Activated CD4-positive, alpha-beta T cell treated with anti-CD3 and anti-CD28 coated beads for 36 hours (primary cell): ENCODE data around the gene CEMIP. TPM values are rescaled to one million over a fixed set of nuclear protein-coding genes. Genes with fewer than 3 reads are reported as not detected.

Experiments
- ATAC-seq: fragments of 200-7000 bp; cut with Tn5 transposase; one replicate; pipeline ENCODE4 v1.10.0; 2021; ENCODE audit warnings: mild to moderate bottlenecking, moderate library complexity
- CTCF ChIA-PET: fragments of 350-600 bp; sonication (Branson Sonifier 250); formaldehyde crosslinking; loops from one replicate; lab custom pipeline; 2021; ENCODE audit warnings: antibody characterized with exemption; lab: Charles Lee
- POLR2A ChIA-PET: fragments of 350-600 bp; sonication (Branson Sonifier 250); formaldehyde crosslinking; loops from one replicate; lab custom pipeline; 2021; ENCODE audit warnings: antibody characterized with exemption, inconsistent platforms; lab: Charles Lee
- DNase-seq: peaks from one replicate; pipeline ENCODE4 v3.0.0-alpha.2; 2020
- H3K27ac Mint-ChIP-seq: one replicate; pipeline ENCODE4 v1.8.0; 2021; ENCODE audit warnings: mixed read lengths
- H3K27me3 Mint-ChIP-seq: one replicate; pipeline ENCODE4 v1.8.0; 2021; ENCODE audit warnings: mixed read lengths
- H3K36me3 Mint-ChIP-seq: one replicate; pipeline ENCODE4 v1.8.0; 2021; ENCODE audit warnings: low read depth, mixed read lengths
- H3K4me1 Mint-ChIP-seq: one replicate; pipeline ENCODE4 v1.8.0; 2021; ENCODE audit warnings: mixed read lengths
- H3K4me3 Mint-ChIP-seq: one replicate; pipeline ENCODE4 v1.8.0; 2021; ENCODE audit warnings: mild to moderate bottlenecking, moderate library complexity, mixed read lengths
- H3K9me3 Mint-ChIP-seq: one replicate; pipeline ENCODE4 v1.8.0; 2021; ENCODE audit warnings: low read depth, mixed read lengths
- intact Hi-C, 2 experiments: fragments of 100-400 bp; cut with DNase I in 1 of 2; cut with micrococcal nuclease in 1 of 2; formaldehyde crosslinking; loops; one replicate each; pipeline versions ENCODE4 v1.14.2 to v1.15.1; 2022 to 2024; cut with DNase I, micrococcal nuclease
- total RNA-seq, 2 experiments: library from RNA; stranded (reverse); gene quantifications; one replicate each; pipeline ENCODE4 v1.2.3, GENCODE V29; 2021

The CEMIP gene
- total RNA-seq, 2 experiments from 2014 or later, result 0.04 TPM; not detected in 1

- DNase-seq (no peak), ATAC-seq (no peak)
- POLR2A ChIA-PET, result no interaction called here
- peaks cover 9% of the 10 kb centered on the region for H3K27me3 Mint-ChIP-seq
- H3K4me1 Mint-ChIP-seq, result no peaks in the 10 kb centered on the region
- H3K36me3 Mint-ChIP-seq, result no peaks in the 10 kb centered on the region
- CTCF ChIA-PET, result interaction anchor here (0.9 kb wide), 1 partner anchor 61 kb away, joined by 3 read pairs; no protein-coding TSS in a partner anchor
- intact Hi-C loops, result no loop called here
- no peak overlapping the region for H3K27ac Mint-ChIP-seq
- no peaks in the 10 kb centered on the region for H3K9me3 Mint-ChIP-seq
- H3K4me3 Mint-ChIP-seq, result no peak overlapping the region
Measured at GRCh38 chr15:80811781-80812315, 32.7 kb downstream of the CEMIP start.

DNA sequence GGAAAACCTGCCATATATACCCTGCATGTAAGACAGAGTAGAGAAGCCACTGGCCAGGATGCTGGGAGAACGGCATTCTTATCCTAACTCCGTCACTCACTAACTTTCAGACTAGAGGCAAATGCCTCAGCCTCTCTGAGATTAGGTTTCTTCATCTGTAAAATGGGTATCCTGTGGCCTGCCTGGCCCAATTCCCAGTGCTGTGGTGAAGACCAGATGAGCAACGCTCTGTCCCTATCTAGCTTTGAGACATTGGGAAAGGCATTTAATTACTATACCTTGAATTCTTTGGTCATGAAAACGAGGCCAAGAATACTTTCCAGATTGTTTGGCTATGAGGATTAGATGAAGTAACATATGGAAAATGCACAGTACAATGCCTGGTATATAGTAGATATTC lies 35.9 kb downstream of the CEMIP start:
- Mint-ChIP-seq H3K4me1 (no peaks in the 10 kb centered on the region), H3K27me3 (peaks cover 20% of the 10 kb centered on the region), H3K4me3 (no peak overlapping the region), H3K9me3 (no peaks in the 10 kb centered on the region), H3K36me3 (no peaks in the 10 kb centered on the region), H3K27ac (no peak overlapping the region)
- ChIA-PET POLR2A (no interaction called here), CTCF (interaction anchor here (0.6 kb wide), 1 partner anchor 396 kb away, joined by 3 read pairs; no protein-coding TSS in a partner anchor)
- intact Hi-C loops, result no loop called here
- DNase-seq (no peak), ATAC-seq (no peak)

GRCh38 chr15:80816049-80816653 lies 37.0 kb downstream of the CEMIP start:
- no peak for DNase-seq
- no peak overlapping the region for H3K27ac Mint-ChIP-seq
- H3K36me3 Mint-ChIP-seq, result no peaks in the 10 kb centered on the region
- no peaks in the 10 kb centered on the region for H3K9me3 Mint-ChIP-seq
- H3K27me3 Mint-ChIP-seq, result peaks cover 16% of the 10 kb centered on the region
- ChIA-PET CTCF (no interaction called here), POLR2A (interaction anchor here (0.6 kb wide), 1 partner anchor 166 kb away, joined by 3 read pairs; no protein-coding TSS in a partner anchor)
- ATAC-seq, result no peak
- intact Hi-C loops, result no loop called here
- no peaks in the 10 kb centered on the region for H3K4me1 Mint-ChIP-seq
- H3K4me3 Mint-ChIP-seq, result no peak overlapping the region

GRCh38 chr15:80816936-80817335 lies 37.8 kb downstream of the CEMIP start:
- Mint-ChIP-seq H3K36me3 (no peaks in the 10 kb centered on the region), H3K4me3 (no peak overlapping the region)
- CTCF ChIA-PET, result interaction anchor here (1.1 kb wide), 1 partner anchor 11 kb away, joined by 5 read pairs; no protein-coding TSS in a partner anchor

GRCh38 chr15:80817901-80818300 lies 38.7 kb downstream of the CEMIP start:
- ATAC-seq, result no peak
- H3K27me3 Mint-ChIP-seq, result peaks cover 16% of the 10 kb centered on the region
- ChIA-PET POLR2A (no interaction called here), CTCF (interaction anchor here (1.0 to 1.1 kb wide), 2 partner anchors 12 to 15 kb away, joined by 3 to 5 read pairs; no protein-coding TSS in a partner anchor)
- no peak overlapping the region for H3K27ac Mint-ChIP-seq
- intact Hi-C loops, result no loop called here
- no peak overlapping the region for H3K4me3 Mint-ChIP-seq
- no peak for DNase-seq
- no peaks in the 10 kb centered on the region for H3K36me3 Mint-ChIP-seq
- H3K4me1 Mint-ChIP-seq, result no peaks in the 10 kb centered on the region
- H3K9me3 Mint-ChIP-seq, result no peaks in the 10 kb centered on the region

More at GRCh38 chr15:80816936-80817335, 37.8 kb downstream of the CEMIP start:
- Mint-ChIP-seq H3K4me1 (no peaks in the 10 kb centered on the region), H3K27me3 (peaks cover 16% of the 10 kb centered on the region), H3K27ac (no peak overlapping the region), H3K9me3 (no peaks in the 10 kb centered on the region)
- DNase-seq (no peak), ATAC-seq (no peak)
- POLR2A ChIA-PET, result no interaction called here
- intact Hi-C loops, result no loop called here

- CTCF ChIA-PET, result no interaction called here
- H3K4me3 Mint-ChIP-seq, result no peak overlapping the region
- no peaks in the 10 kb centered on the region for H3K4me1 Mint-ChIP-seq
- POLR2A ChIA-PET, result interaction anchor here (0.6 kb wide), 1 partner anchor 30 kb away, joined by 3 read pairs; no protein-coding TSS in a partner anchor
- peaks cover 16% of the 10 kb centered on the region for H3K27me3 Mint-ChIP-seq
- ATAC-seq (no peak), DNase-seq (no peak)
- intact Hi-C loops, result no loop called here
- H3K9me3 Mint-ChIP-seq, result no peaks in the 10 kb centered on the region
- no peak overlapping the region for H3K27ac Mint-ChIP-seq
- no peaks in the 10 kb centered on the region for H3K36me3 Mint-ChIP-seq
Measured at GRCh38 chr15:80819001-80819400, 39.8 kb downstream of the CEMIP start.

DNA sequence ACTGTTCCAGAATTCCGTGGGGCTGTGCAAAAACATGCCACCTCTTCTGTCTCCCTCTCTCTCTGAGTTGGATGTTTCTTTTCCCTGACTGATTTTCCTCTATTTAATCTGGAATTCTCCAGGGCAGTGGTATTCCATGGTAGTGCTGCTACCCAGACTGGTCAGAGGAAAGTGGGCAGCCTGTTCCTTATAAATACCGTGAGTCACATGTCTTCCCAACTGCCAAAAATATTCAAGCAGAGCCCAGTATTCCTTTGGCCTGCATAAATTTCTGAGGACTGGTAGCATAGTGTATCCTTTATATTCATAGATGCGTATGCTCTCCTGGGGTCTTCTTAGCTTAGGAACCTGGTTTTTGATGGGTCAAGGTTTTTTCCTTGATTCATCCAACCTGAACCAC lies 40.9 kb downstream of the CEMIP start:
- ChIA-PET CTCF (no interaction called here), POLR2A (no interaction called here)
- H3K4me3 Mint-ChIP-seq, result no peak overlapping the region
- ATAC-seq, result no peak
- H3K27ac Mint-ChIP-seq, result no peak overlapping the region
- H3K9me3 Mint-ChIP-seq, result no peaks in the 10 kb centered on the region
- intact Hi-C loops, result no loop called here
- no peaks in the 10 kb centered on the region for H3K36me3 Mint-ChIP-seq
- H3K27me3 Mint-ChIP-seq, result peaks cover 16% of the 10 kb centered on the region
- H3K4me1 Mint-ChIP-seq, result no peaks in the 10 kb centered on the region
- no peak for DNase-seq

DNA sequence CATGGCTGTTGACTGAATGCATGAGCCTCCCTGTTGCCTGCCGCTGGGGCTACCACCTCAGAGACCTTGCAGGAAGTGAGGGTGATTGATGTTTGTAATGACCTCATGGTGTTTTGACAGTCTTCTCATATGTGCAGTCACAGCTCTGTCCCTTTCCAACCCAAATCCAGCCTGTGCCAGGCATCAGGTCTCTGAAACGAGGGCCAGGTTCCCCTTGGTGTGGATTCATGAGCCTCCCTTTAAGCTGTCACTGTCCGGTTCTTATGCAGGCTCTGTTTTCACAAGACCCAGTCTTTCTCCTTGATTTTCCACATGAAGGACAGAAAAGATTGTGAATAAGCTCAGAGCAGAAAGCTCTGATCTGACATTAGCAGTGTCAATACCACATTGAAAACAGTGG lies 43.1 kb downstream of the CEMIP start:
- ChIA-PET POLR2A (interaction anchor here (0.6 kb wide), 1 partner anchor 161 kb away, joined by 6 read pairs; no protein-coding TSS in a partner anchor), CTCF (interaction anchor here (0.7 kb wide), 1 partner anchor 369 kb away, joined by 5 read pairs; no protein-coding TSS in a partner anchor)
- intact Hi-C loops, result no loop called here

DNA sequence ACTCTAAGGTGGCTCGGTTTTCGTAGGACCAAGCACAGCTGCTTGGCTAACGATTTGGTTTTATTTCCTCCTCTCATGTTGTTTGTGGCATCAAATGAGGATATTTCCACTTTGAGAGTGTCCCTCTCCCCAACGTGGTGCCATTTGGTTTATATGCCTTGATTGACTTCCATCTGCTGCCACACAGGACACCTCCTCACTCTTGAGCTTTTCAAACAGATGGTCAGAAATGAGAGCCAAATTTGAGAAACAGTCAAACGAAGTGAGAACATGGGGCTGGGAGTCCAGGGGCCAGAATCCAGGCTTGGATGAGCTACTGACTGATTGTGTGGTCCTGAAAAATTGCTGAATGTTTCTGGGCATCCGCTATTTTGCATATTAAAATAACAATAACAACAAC lies 43.5 kb downstream of the CEMIP start:
- ATAC-seq (no peak), DNase-seq (no peak)
- POLR2A ChIA-PET, result interaction anchor here (0.6 kb wide), 1 partner anchor 161 kb away, joined by 6 read pairs; no protein-coding TSS in a partner anchor
- no peaks in the 10 kb centered on the region for H3K36me3 Mint-ChIP-seq
- H3K27ac Mint-ChIP-seq, result no peak overlapping the region
- no peak overlapping the region for H3K4me3 Mint-ChIP-seq
- intact Hi-C loops, result no loop called here
- peaks cover 9% of the 10 kb centered on the region for H3K27me3 Mint-ChIP-seq
- CTCF ChIA-PET, result interaction anchor here (0.7 kb wide), 1 partner anchor 369 kb away, joined by 5 read pairs; no protein-coding TSS in a partner anchor
- H3K4me1 Mint-ChIP-seq, result no peaks in the 10 kb centered on the region
- H3K9me3 Mint-ChIP-seq, result no peaks in the 10 kb centered on the region

More for the DNA sequence above, 43.1 kb downstream of the CEMIP start:
- no peak overlapping the region for H3K27ac Mint-ChIP-seq
- ATAC-seq (no peak), DNase-seq (no peak)
- no peaks in the 10 kb centered on the region for H3K4me1 Mint-ChIP-seq
- no peak overlapping the region for H3K4me3 Mint-ChIP-seq
- H3K36me3 Mint-ChIP-seq, result no peaks in the 10 kb centered on the region
- no peaks in the 10 kb centered on the region for H3K9me3 Mint-ChIP-seq
- H3K27me3 Mint-ChIP-seq, result peaks cover 11% of the 10 kb centered on the region

DNA sequence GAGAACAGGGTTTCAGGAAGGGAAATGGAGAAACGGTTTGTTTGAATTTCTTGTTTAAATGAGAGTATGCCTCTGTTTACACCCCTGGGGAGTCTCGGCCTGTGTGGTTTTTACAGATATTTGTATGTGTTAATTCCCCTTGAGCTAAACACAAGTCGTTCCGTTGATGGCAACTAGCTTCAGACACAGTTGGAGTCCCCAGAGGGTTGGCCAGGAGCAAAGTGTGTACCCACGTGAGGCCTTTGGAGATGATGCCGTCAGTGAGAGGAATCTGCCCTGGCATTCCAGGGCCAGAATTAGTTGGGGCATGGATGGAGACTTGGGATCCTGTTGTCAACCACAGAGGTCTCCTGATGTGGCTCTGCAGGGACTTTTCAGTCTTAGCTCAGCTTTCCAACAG lies 44.0 kb downstream of the CEMIP start:
- peaks cover 5% of the 10 kb centered on the region for H3K27me3 Mint-ChIP-seq
- no peak for ATAC-seq
- no peak overlapping the region for H3K4me3 Mint-ChIP-seq
- ChIA-PET POLR2A (no interaction called here), CTCF (no interaction called here)
- H3K36me3 Mint-ChIP-seq, result no peaks in the 10 kb centered on the region
- H3K4me1 Mint-ChIP-seq, result no peaks in the 10 kb centered on the region
- H3K9me3 Mint-ChIP-seq, result no peaks in the 10 kb centered on the region
- intact Hi-C loops, result no loop called here
- no peak overlapping the region for H3K27ac Mint-ChIP-seq
- DNase-seq, result no peak

GRCh38 chr15:80823995-80824394 lies 44.8 kb downstream of the CEMIP start:
- Mint-ChIP-seq H3K9me3 (no peaks in the 10 kb centered on the region), H3K27ac (no peak overlapping the region), H3K4me1 (no peaks in the 10 kb centered on the region), H3K4me3 (no peak overlapping the region), H3K27me3 (peaks cover 3% of the 10 kb centered on the region), H3K36me3 (no peaks in the 10 kb centered on the region)
- ATAC-seq, result no peak
- no peak for DNase-seq
- ChIA-PET POLR2A (no interaction called here), CTCF (no interaction called here)
- intact Hi-C loops, result no loop called here
